C4-2B (cell line): Measurements from ENCODE around the gene CYFIP2.

Experiments
- H3K27ac ChIP-seq: fragments of 450-650 bp; 2 replicates; pipeline ENCODE4 v1.5.1; 2017
- CTCF ChIP-seq: fragments of 450-650 bp; conservative IDR thresholded peaks from 2 replicates; pipeline ENCODE4 v1.5.1; 2017; ENCODE audit warnings: mild to moderate bottlenecking
- ZFX ChIP-seq: fragments of 450-650 bp; IDR thresholded peaks from 2 replicates; pipeline ENCODE4 v1.6.1; 2017

CYFIP2 gene

GRCh38 chr5:157245886-157246285 is 20.0 kb upstream of the CYFIP2 start:
- TF ChIP-seq ZFX = no peak
- TF ChIP-seq CTCF = no peak
- no peak overlapping the region for H3K27ac ChIP-seq

- TF ChIP-seq ZFX (no peak), CTCF (no peak)
- H3K27ac ChIP-seq = no peak overlapping the region
Observed at GRCh38 chr5:157247267-157247666, 18.7 kb upstream of the CYFIP2 start.

- no peak overlapping the region for H3K27ac ChIP-seq
- no peak for TF ChIP-seq ZFX
- TF ChIP-seq CTCF = no peak
Observed at GRCh38 chr5:157248821-157249470, 17.0 kb upstream of the CYFIP2 start.

- TF ChIP-seq ZFX = no peak
- no peak overlapping the region for H3K27ac ChIP-seq
Observed at GRCh38 chr5:157252711-157253465, 13.0 kb upstream of the CYFIP2 start.

GRCh38 chr5:157253547-157253946 is 12.4 kb upstream of the CYFIP2 start:
- TF ChIP-seq ZFX (no peak), CTCF (peak; percentile 89)
- no peak overlapping the region for H3K27ac ChIP-seq

- no peak overlapping the region for H3K27ac ChIP-seq
- no peak for TF ChIP-seq ZFX
- no peak for TF ChIP-seq CTCF
Observed at GRCh38 chr5:157258450-157258849, 7.5 kb upstream of the CYFIP2 start.

- H3K27ac ChIP-seq = no peak overlapping the region
- TF ChIP-seq CTCF (no peak), ZFX (no peak)
Observed at GRCh38 chr5:157259699-157260098, 6.2 kb upstream of the CYFIP2 start.
